GM19438 (cell line): Measurements from ENCODE around the gene PFN1.

Source experiments
- ATAC-seq: cut with Tn5 transposase; IDR thresholded peaks from one replicate; pipeline ENCODE4 v1.9.1; 2021; ENCODE audit warnings: low read depth; ENCODE audit not compliant: unreplicated experiment

Gene PFN1

DNA sequence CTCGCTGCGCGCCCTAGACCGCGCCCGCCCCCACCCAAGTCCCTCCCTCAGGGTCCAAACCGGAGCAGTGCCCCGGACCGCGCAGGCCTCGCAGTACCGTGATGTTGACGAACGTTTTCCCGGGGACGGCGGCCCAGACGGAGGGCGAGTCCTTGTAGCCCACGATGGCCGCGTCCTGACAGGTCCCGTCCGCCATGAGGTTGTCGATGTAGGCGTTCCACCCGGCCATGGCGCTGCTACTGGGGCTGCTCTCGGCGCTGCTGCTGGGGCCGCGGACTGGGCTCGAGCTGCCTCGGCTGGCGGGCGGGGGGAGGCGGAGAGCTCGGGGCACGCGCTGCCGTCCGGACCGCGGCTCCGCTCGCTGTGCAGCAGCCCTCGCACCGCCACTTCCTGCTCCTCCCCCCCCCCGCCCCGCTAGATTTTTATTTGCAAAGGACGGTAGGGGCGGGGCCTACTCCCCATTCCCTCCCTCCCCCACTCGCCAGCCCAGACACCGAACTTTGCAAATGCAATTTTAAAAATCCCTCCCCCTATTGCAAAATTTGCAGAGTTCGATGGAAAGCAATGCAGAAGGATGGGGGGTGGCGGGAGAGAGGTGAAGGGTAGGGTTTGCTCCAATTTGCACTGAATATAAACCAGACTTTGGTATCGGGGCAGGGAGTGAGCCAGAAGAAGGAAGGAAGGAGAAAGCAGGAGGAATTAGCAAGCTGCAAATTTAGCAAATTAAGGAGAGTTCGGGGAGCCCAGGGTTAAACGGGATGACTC lies at the start of gene PFN1:
PFN1 (minus strand) TSS at position 365 of the 765 bp plus-strand sequence; CDS start at position 229, 136 bp downstream.
- no peak for ATAC-seq

DNA sequence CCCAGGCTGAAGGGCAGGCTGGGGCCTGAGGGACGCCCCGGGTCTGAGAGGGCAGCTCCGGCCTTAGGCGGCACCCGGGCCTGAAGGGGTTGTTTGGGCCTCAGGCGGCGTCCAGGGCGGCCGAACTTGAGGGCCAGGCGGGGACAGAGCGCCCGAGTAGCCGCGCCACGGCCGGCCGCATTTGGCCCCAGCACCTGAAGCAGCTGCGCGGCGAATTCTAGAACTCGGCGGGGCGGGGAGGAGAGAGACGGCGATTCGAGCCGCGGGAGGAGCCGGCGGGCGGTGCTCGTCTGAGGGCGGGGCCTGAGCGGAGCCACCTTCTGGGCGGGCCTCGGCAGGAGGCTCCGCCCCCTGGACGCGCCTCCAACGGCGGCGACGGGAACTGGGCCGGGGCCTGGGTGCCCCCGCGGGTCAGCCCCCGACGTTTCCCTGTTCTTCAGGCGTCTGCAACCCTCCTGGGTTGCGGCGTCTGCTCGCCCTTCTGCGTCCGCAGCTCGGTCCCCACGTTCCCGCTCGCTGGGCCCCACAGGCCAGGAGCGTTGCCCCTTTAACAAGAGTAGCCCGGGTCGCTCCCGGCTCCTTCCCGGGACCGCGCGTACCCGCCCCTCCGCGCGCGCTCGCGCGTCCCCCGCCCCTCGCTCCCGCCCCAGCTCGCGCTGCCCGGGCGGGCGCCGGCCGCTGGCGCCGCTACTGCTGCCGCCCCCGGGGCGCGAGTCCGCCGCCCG lies 49.1 kb upstream of the PFN1 start, which contains the start of the genes INCA1 and KIF1C:
INCA1 (minus strand) TSS at position 221 of the 725 bp plus-strand sequence. CDS start 3,085 bp downstream, outside the sequence.
KIF1C (plus strand) TSS at position 649 of the 725 bp plus-strand sequence. CDS start 2,297 bp downstream, outside the sequence.
- ATAC-seq: peak; percentile 82

DNA sequence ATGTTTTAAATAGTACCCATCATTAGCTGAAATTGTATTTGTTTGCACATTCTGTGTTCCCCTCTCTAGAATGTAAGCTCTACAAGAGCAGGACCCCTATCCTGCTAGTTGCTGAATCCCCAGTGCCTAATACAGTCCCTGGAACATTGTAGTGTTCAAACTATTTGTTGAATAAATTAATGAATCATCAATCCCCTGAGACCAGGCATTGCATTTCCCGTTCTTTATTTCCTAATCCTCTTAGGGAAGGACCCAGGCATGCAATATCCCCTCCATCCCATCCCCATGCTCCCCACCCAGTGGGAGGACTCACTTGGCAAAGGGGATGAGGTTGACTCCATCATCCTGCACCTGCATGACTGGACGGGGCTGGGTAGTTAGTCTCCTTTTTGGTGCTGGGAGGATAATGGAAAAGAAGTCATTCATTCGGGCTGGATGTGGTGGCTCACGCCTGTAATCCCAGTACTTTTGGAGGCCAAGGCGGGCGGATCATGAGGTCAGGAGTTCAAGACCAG lies 45.8 kb upstream of the PFN1 start:
- ATAC-seq: no peak

DNA sequence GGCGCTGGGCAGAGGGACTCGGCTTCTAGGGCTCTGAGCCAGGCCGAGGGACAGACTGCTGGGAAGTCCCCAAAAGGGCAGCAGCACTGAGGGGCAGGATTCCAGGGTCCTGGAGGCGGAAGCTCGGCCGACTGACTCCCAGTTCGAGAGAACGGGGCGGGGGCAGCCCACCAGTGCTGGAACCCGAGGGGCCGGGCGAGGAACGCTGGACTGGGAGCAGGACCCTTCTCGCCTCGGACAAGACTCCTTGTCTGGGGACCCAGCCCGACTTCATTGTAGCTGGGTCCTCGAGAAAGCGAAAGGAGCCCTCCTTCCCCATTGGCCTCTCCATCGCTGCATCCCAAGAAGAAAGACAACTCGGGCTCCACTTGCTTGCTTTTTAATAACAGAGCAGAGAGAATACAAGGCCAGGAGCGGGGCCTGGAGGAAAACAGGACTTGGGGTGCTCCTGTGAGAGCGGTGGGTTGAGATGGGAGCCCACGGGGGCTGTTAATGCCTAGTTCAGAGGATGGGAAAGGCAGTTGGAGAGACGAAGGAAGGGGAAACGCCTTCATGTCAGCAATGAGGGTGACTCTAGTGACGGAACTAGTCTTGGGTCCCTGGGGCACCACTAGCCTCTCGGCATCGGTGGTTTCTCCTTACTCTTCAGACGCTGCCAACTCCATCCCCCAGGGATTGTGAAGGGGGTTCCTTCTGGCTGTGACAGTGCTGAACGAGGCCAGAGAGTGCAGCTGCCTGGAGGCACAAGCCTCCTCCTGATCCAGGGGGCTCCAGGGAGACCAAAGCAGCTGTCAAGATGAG lies 39.6 kb upstream of the PFN1 start:
- ATAC-seq: no peak

DNA sequence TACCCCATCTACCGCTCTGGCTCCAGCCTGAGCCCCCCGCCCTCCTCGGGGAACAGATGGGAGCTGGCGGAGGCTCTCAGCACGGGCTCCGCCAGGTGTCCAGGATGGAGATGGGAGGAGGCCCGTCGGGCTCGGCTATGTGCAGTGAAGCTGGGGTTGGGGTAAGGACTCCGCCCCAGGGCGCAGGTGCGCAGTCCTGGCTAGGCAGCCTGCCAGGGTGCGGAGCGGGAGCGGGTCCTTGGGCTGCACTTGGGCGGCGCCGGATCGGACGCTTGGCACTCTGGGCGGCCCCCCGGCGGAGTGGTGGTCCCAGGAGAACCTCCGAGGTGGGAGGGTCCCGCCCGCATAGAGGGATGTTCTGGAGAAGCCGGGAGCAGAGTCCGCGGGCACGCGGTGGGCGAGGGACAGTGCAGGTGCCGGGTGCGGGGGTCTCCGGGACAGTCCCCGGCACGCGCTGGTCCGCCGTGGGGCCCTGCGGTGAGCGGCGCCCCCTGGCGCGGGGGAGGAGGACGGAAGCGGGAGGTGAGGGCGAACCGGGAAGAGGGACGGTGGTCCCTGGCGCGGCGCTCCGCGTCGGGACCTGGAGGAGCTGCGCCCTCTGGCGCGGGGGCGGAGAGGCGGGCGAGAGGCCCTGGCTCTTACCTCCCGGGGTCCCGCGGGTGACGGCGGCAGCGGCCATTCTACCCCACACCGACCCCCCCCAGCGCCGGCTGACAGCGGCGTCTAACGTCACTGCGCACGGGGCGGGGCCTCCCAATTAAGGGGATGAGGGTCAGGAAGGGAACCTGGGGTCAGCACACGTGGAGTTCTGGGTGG lies 38.8 kb upstream of the PFN1 start, which contains the start of gene CAMTA2:
CAMTA2 (minus strand) TSS at position 725 of the 816 bp plus-strand sequence. CDS start 1,453 bp downstream, outside the sequence.
- peak; percentile 64 for ATAC-seq

DNA sequence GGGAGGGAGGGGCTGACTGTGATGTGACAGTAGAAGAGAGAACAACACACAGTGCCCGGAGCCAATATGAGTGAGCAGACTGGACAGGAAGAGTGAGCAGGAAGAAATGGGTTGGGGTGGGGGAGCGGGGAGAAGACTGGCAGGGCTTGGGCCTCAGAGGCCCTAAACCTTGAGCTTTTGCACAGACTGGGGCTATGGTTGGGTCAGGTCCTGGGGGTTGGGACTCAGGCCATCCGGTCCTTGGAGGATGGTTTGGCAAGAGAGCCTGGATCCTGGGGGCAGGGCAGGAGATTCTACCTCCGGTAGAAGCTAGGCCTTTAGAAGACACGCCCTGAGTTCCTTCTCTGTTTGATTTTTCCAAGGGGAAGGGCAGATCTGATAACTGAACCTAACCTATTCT lies 38.1 kb upstream of the PFN1 start:
- ATAC-seq: no peak

DNA sequence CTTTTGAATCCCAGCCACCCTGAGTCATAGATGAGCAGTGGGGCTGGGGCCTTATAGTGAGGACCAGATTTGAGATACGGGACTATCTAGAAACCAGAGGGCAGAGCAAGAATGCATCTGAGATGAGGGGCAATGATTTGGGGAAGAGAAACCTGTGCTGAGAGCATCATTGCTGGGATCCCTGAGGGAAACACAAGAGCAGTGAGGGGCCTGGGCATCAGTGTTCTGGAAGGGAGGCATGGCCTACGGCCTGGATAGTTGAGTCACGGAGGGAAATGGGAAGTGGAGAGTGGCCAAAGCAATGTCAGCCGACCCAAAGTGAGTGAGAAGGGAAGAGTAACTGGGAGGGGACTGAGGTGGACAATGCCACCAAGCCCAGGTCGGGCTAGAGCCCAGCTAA lies 34.0 kb upstream of the PFN1 start:
- no peak for ATAC-seq

DNA sequence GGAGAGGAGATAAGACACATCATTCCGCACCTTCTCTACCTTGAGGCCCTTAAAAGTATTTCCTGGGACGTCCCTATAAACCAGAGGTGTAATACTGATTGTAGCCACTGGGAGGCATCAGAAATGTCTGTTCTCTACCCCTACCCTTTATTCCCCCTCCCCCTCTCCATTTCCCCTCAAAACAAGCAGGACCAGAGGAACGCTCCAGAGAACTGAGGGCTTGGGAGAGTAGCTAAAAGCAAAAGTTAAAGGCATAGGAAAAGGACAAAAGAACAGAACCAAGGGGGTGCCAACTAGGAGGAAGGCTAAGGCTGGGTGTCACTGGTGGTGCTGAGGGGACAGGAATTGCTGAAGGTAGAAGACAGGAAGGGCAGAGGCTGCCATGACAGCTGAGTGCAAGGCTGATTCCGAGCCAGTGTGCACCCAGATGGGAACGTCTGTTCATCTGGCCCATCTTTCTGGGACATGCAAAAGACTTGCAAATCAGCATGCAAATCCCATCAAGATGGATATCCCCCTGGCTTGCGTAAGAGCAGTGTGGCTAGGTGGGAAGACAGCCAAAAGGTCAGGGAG lies 32.4 kb upstream of the PFN1 start:
- no peak for ATAC-seq

DNA sequence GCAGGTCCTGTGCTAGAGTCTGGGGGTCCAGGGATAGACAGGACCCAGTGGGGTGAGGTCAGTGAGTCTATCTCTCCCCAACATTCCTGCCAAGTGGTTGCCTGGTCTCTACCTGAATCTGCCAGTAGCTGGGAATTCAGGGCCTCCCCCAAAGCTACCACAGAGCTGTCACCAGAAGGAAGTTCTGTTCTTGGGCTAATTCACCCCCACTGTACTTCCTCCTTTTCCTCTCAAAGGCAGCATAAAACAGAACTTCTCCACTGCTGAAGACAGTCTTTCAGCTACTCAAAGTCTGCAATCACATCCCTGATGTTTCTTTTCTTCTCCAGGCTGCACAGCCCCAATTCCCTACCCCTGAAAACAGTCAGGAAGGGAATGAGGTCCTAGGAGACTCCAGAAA lies 30.4 kb upstream of the PFN1 start:
- ATAC-seq: no peak

DNA sequence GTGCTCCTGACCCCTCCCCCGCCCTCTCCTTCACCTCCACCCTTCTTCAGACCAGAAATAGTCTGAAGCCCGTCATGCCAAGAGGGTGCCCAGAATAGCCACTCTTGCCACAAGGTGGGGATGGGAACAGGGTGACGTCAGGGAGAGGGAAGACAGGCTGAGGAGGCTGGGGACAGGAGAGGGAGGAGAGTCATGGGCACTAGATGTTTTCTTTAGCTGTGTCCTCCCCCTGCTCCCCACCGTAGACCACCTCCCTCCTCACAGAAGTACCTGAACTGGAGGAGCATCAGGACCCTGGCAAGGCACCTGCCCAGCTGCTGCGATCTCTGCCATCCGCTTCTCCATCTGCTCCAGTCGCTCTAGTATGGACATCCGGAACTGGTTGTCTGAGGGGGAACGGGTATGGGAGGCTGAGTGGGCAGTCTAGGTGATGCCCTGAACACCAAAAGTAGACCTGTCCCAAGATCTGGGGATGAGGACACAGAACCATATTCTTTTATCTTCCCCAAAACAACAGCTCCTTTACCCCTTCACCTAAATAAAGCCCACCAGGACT lies 25.9 kb upstream of the PFN1 start:
- ATAC-seq: no peak

DNA sequence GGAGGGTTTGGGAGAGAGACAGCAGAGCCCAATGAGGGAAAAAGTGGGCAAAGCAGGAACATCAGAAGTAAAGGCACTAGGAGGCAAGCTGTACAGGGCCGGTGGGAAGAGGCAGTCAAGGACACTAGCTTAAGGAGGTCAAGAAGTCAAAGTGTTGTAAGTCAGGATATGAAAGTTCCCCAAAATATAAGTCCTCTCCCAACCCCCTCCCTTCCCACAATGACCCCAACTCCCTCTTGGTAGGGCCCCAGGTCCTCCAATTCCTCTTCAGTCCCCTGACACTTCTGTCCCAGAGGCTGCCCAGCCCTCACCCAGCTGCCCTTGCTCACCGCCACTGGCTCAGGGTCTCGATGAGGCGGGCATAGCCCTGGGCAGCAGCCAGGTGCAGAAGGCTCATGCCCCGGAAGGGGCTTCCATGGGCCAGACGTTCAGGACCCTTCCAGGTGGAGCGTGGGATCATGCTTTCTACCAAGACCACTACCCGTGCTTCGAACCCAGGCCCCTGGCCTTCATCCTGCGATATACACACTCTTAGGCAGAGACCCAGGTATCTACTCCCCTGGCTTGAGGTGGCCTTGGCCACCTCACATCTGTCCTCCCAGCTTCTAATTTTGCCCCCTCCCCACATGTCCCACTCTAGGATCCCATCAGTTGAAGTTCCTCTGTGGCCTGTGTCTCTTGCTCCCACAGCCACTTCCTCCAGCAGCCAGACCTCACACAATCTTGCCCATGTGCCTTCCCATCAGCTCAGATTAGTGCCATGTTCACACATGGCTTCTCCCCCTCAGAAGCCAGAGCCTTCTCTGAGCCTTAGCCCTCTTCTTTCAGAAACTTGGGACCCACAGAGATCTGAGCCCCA lies 25.2 kb upstream of the PFN1 start:
- no peak for ATAC-seq

DNA sequence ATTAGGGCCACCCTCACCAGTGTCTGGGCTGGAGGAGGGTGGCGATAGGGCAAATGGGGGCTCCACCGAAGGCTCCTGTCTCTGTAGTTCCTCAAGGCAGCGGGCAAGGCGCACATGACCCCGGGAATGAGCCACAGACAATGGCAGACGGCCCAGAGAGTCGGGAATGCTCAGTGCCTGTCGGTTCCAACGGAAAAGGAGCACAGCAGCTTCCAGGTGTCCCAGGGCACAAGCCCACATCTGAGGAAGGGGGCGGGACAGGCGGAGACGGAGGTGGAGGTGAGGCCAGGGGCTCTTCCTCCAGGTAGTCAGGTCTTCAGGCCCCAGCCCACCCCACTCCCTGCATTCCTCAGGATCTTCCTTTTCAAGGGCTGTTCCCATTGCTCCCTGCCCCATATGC lies 24.4 kb upstream of the PFN1 start:
- no peak for ATAC-seq

DNA sequence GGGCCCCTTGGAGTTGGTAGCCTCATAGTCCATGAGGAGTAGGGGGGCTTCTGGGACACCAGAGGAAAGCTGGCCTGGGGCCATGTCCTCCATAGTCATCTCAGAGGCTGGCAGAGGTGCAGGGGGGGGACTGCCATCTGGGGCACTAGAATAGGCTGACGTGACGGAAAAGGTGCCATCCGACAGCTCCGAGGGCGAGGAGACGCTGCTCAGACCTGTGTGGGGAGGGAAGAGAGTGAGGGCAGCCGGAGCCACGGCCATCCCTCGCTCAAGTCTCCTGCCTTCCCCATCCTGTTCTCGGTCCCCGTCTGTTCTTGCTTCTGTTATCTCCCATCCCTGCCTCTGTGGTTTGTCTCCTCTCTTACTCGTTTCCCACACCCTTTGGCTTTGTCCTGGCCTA lies 24.0 kb upstream of the PFN1 start:
- no peak for ATAC-seq

DNA sequence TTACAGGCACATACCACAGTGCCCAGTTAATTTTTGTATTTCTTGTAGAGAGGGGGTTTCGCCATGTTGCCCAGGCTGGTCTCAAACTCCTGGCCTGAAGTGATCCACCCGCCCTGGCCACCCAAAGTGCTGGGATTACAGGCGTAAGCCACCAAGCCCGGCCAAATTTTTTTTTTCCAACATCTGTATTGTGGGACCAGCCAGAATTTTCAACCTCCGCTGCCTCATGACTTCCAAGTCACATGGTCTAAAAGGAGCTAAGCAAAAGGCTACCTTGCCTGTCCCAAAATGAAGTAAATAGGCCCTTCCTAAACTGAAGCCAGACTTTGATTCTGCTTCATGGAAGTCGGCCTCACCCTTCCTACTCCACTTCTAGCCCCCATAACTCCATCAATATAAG lies 23.5 kb upstream of the PFN1 start:
- ATAC-seq: no peak

DNA sequence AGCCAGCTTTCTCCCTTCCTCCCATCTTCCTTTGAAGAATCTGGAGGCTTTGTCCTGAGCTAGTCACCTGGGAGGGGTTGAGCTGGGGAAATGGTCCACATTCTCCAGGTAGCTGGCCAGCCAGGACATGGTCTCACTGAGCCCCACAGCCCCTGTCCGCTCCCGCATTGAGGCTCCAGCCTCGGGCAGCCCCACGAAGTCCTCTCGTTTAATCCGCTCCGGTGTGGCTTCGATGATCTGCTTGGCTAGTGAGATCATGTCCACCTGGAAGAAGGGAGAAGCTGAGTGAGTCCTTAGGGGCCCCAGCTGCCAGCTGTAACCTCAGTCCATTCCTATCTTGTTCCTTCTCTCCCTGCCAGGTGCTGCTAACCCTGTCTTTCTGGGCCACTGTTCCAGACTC lies 21.9 kb upstream of the PFN1 start:
- ATAC-seq: no peak

DNA sequence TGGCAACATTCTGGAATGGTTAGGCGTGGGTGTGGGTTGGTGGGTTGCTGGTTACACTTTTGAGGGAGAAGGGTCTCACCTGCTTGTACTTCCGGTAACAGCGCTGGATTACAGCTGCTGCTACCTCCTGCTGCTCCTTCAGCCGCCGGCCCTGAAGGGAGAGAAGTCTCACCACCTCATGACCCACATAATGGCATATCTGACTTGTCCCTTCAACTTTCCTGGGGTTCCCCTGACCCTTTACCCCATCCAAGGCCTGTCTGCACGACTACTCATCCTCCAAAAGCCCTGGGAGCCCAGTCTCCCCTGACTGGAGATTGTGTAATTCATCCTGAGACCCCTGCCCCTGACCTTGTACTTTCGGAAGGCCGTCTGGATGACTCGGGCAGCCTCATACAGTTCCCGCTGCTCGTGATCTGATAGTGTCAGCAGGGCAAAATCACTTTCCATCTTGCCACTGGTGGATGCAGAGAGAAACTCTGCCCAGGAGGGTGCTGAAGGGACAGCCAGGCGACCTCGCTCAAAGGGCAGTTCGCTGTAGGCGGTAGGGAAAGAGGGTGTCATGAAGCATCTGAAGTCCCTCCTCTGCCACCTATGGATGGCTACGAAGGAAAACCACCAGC lies 21.3 kb upstream of the PFN1 start:
- no peak for ATAC-seq

DNA sequence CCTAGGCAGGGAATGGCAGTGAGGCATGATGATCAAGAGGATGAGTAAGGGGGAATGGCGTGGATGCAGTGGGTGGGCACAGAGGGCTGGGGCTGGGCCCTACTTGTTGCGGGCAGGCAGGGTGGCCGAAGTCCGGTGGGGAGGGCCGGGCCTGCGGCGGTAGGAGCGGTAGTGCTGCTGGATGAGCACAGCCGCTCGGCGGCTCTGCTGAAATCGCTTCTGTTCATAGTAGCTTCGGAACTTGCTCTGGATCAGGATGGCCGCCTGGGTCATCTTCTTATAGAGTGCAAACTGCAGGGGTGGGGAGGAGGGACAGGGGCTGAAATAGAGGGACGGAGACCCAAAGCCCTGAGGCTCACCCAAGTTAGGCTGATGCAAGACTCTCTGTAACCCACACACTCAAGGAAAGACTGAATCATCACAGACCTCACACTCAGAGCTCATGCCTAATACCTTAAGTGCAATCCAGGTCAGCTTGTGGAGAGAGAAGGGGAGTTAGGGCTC lies 20.8 kb upstream of the PFN1 start:
- no peak for ATAC-seq
